Stimulated activated CD8-positive, alpha-beta memory T cell treated with anti-CD3 and anti-CD28 coated beads, Interleukin-7, amount 100 ng/mL, for 4 hours (primary cell): ENCODE data around the gene CGRRF1.

Experiments used
- DNase-seq, 2 donors: peaks; one replicate each; pipeline ENCODE4 v3.0.0-alpha.2; 2020; ENCODE audit warnings: low read depth in 2 of 2

Gene CGRRF1

GRCh38 chr14:54509546-54510501, at the start of gene CGRRF1:
Gene CGRRF1, plus strand, starts transcription at chr14:54509906. Its CDS starts 54 bp downstream, at chr14:54509960.
- peak; percentile 86 to 95 for DNase-seq

GRCh38 chr14:54462048-54462447, 47.7 kb upstream of the CGRRF1 start:
- no peak for DNase-seq

DNA sequence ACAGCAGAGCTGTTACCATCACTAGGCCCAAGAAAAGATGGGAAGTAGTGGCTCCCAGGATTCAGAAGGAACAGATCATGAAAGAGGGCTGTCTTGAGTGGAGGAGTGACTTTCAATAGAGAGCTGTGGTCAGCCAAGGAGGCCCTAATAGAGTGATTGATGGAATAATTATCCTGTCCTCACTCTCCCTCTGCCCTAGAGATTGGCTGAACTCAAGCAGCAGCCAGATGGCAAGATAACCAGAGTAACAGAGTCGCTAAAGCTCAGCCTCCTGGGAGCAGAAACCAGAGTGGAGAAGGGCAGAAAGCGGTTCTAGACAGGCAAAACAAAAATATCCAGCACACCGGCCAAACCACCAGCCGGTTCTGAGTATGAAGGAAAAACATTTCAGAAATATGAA, 44.1 kb upstream of the CGRRF1 start:
- DNase-seq = no peak

DNA sequence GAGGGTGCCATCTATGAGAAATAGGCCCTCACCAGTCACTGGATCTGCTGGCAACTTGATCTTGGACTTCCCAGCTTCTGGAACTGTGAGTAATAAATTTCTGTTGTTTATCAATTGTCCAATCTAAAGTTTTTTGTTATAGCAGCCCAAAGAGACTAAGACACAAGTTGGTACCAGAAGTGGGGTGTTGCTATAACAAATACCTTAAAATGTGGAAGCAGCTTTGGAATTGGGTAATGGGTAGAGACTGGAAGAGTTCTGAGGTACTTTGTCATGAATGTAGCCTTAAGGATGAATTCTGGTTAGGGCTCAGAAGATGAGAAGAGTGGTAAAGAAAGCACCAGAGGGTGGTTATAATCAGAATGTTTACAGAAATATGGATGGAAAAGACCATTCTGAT, 42.4 kb upstream of the CGRRF1 start:
- no peak for DNase-seq

- DNase-seq = no peak
Measured at GRCh38 chr14:54470701-54471100, 39.0 kb upstream of the CGRRF1 start.

GRCh38 chr14:54471641-54472040, 38.1 kb upstream of the CGRRF1 start:
- no peak for DNase-seq

DNA sequence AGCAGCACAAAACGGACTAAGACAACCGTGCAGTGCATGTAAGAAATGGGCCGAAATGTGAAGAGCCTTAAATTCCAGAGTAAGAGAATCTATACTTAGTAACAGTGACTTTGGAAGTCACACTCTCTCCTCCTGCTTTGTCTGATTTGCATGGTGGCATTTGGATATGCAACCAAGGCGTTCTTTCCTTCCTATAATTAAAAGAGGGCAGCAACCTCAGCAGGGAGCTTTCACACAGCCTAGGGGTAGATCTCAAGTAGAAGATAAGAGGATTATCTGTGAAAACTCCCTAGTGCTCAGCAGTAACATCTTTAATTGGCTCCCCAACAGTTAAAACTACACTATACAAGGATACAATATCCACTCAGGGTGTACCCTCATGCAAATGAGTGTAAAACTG, 37.4 kb upstream of the CGRRF1 start:
- DNase-seq = no peak

GRCh38 chr14:54474232-54474793, 35.4 kb upstream of the CGRRF1 start:
- DNase-seq = no peak

DNA sequence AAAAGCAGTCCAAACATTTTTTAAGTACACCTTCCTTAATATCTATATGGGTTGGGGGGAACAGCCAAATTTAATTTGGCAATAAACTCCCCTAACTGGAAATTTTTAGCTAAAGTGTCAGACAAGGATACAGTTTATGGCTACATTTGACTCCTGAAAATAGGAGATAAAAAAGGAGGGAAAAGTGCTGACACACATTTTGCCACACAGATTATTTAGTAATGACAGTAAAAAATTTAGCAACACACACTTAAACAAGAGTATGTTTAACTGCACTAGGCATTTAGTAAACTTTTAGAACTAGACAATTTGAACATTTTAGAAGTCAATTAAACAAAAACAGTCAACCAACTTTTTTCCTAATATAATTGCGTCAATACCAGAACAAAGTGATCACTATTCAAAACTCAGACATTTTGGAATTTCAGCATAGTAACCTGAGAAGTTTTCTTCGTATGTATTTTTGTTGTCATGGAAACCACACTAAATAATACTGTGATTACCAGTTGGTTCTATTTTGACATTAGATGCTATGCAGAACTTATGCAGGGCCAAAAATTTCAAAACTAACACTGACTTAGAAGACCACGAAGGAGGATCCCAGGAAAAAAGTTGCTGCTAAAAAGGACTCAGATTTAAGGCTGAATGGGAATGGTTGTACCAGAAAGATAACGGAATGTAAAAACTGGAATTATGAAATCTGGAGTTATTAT, 34.4 kb upstream of the CGRRF1 start:
- no peak for DNase-seq

- no peak for DNase-seq
Measured at GRCh38 chr14:54475911-54476310, 33.8 kb upstream of the CGRRF1 start.

GRCh38 chr14:54478636-54479215, 31.0 kb upstream of the CGRRF1 start:
- no peak for DNase-seq

- no peak for DNase-seq
Measured at GRCh38 chr14:54480830-54481562, 28.7 kb upstream of the CGRRF1 start.

- DNase-seq = no peak
Measured at GRCh38 chr14:54481695-54482094, 28.0 kb upstream of the CGRRF1 start.

- DNase-seq = no peak
Measured at GRCh38 chr14:54483073-54483745, 26.5 kb upstream of the CGRRF1 start.

DNA sequence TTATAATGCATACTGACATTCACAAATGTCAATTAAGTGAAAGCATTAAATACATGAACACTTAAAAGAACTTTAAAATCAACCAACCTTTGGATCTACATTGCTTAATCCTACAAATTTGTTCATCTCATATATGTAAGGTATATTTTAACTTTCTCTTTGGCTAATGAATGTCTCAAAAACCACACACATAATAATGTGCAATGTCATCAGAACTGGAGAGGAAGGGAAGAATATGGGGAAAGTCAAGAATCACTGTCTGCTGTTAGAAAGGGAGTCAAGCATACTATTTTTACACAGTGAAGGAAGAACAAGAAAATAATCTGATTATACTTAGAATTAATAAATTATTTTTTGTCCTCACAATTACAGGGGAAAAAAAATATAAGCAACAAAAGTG, 25.9 kb upstream of the CGRRF1 start:
- no peak for DNase-seq

- no peak for DNase-seq
Measured at GRCh38 chr14:54486685-54487084, 23.0 kb upstream of the CGRRF1 start.

GRCh38 chr14:54487771-54488170, 21.9 kb upstream of the CGRRF1 start:
- no peak for DNase-seq

GRCh38 chr14:54488318-54488645, 21.4 kb upstream of the CGRRF1 start:
- no peak for DNase-seq

DNA sequence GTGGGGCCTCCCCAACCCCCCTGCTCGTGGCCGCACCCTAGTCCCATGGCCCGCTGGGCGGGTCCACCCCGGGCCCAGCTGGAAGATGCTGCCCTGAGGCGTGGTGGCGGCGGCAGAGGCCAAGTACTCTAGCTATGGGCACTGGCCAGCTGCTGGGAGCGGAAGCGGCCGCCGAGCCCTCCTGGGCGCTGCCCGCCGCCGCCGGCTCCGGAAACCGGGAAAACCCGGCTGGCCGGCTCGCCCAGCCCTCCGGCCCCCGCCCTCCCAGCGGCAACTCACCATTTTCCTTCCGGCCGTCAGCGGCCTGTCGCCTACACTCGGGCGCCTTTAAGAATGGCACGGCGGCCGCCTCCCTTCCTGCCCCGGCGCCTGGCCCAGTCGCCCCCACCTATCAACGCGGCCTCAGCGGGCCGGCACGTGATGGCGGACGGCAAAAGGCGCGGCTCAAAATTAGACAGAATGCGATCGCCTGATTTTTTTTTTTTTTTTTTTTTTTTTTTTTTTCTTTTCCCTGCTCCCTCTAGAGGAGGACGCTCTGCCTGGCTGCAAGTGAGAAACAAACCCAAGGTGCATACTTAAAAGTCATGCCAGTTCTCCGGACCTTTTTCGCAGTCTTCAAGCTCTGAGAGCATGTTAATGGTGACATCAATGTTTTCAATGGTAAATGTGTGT, 20.9 kb upstream of the CGRRF1 start, which contains the start of gene GMFB:
Gene GMFB, minus strand, starts transcription at position 335 of the 672 bp plus-strand sequence. Its CDS starts 53 bp downstream, at position 282.
- peak; percentile 70 to 84 for DNase-seq

DNA sequence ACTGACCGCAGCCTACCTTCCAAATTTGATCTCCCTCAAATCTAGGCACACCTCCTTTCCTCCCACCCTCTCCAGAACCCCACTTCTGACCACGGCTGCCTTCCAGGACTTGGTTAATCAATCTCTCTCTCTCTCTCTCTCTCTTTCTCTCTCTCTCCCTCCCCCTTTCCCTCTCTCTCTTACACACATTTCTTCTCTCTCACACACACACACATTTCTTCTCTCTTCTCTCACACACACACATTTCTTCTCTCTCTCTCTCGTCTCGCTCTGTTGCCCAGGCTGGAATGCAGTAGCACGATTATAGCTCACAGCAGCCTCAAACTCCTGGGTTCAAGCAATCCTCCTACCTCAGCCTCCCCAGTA, 20.4 kb upstream of the CGRRF1 start:
- DNase-seq = no peak
